NCI-H187 treated with DMSO at 0.1 percent for 48 hours (cell line): ENCODE results near the gene SETDB1.
"Not testable (repeated sequence)": the region's sequence is repeated elsewhere in the genome, so short reads cannot be mapped to it uniquely, and the experiment has no call there.

ENCODE experiments used
- DNase-seq: peaks from one replicate; lab custom pipeline; 2025; lab: John Stamatoyannopoulos, UW

The SETDB1 gene

DNA sequence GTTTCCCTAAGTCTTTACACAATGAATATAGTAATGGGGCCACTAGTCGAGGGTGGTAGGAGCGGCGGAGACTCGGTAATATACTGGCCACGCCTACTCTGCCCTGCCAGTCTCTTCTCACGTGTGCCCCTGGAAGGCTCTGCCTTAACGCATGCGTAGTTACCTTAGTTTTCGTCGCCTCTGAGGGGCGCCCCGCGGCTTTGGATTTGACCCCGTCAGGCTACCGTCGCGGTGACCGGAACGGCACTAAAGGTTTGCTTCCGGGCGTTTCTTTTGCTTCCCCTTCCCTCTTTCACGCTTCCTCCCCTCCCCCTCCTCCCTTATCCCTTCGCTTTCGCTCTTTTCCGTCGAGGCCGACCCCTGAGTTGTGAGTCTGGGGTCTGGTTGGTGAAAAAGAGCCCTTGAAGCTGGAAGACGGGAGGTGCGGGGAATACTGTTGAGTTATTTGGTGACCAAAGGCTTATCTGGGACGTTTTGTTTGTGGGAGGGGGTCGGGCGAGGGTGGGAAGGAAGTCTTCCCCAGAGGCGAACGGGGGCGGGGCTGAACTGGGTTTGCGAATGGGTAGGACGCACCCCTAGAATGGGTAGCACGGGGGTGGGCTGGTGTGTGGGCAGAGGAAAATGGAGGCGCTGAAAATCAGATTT is at the start of gene SETDB1:
Gene SETDB1 (plus strand): TSS at position 267 of the 645 bp plus-strand sequence. CDS start 1,352 bp downstream, outside the sequence.
- DNase-seq: peak; percentile 97

DNA sequence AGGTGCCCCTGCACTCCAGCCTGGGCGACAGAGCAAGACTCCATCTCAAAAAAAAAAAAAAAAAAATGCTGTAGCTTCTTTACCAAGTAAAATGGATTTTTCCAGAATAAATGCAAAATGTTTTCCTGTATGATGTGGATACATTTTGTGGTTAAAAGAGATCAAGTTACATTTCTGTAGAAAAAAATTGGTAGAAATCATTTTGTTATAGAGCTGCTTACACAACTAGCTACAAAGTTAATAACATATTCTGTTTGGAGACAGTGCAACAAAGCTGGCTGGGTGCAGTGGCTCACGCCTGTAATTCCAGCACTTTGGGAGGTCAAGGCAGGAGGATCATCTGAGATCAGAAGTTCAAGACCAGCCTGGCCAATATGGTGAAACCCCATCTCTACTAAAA is 47.2 kb upstream of the SETDB1 start:
- not testable (repeated sequence) for DNase-seq

DNA sequence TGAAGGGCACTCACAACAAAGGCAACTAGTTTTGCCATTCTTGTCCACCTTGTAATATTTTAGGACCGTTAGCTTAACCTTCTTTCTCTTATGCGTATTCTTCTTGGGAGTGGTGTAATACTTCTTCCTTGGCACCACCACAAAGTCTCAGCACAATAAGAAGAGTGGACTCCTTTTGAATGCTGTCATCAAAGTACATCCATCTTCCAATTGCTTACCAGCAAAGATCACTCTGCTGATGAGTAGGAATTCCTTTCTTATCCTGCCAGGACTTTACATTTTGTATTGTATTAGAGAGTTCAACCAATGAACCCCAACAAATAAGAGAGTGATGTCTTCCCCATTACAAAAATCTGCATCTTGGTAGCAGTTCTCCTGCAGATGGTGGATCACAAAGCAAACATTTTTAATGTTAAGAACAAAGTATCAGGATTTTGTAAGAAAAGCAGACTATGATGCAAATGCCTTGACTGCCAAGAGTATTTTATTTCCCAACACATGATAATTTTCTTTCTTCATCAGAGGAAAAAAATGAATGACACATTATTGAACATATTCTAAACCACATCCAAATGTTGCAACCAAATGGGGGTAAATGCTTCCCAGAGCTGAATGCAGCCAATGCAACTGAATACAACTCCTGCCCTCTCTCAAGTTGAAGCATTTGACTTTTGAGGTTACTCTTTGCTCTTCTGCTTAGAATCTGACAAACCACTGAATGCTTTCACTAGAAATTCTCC is 44.7 kb upstream of the SETDB1 start:
- no peak for DNase-seq

DNA sequence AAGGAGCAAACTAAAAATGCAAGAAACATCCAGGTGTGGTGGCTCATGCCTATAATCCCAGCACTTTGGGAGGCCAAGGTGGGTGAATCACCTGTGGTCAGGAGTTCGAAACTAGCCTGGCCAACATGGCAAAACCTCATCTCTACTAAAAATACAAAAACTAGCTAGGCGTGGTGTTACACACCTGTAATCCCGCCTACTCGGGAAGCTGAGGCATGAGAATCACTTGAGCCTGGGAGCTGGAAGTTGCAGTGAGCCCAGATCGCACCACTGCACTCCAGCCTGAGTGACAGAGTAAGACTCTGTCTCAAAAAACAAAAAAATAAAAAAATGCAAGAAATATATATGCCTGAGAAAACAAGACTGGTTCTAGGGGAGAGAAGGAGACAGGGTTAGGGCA is 43.0 kb upstream of the SETDB1 start:
- DNase-seq: not testable (repeated sequence)

DNA sequence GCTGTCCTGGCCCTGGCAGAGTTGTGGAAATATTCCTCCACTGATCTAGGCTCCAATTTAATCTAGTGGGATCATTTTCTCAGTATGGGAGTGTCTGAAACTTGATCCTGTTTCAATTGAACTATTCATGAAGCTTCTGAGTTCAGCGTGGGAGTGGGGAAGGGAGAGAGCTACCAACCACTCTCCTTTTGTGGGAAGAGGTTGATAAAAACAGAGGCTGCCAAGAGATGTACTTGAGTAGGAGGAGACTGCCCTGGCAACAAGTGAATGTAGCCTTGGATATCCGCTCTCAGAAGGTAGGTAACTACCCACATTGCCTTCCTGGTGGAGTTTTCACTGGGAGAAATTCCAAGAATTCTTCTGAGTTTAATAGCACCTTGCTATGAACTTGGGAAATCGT is 39.1 kb upstream of the SETDB1 start, which contains the start of gene CTXND2:
Gene CTXND2 (plus strand): TSS at position 119 of the 400 bp plus-strand sequence. CDS start 25,179 bp downstream, outside the sequence.
- DNase-seq: no peak

DNA sequence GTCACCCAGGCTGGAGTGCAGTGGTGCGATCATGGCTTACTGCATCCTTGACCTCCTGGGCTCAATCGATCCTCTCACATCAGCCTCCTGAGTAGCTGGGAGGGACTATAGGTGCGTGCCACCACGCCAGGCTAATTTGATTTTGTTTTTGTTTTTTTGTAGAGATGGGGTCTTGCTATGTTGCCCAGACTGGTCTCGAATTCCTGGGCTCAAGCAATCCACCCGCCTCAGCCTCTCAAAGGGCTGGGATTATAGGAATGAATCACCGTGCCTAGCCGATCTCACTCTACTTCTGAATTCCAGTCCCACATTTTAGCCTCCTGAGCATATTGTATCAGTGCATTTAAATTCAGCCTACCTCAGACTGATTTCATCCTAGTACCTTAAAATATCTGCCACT is 37.4 kb upstream of the SETDB1 start:
- no peak for DNase-seq

DNA sequence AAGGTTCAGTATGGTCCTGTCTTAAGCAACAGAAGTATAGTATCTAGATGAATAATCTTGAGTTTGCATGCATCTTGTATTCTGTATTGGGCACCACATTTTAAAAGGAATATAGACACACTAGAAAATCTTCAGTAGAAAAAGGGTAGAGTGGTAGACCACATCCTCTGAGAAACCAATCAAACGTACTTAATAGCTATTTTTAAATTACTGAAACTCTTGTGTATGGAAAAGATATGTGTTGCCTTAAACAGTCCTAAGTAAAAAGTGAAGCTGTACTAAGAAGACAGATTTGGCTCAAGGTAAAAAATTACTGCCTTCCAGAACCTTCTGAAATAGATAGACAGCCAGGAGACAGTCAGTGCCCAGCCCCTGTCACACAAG is 36.1 kb upstream of the SETDB1 start:
- DNase-seq: no peak

DNA sequence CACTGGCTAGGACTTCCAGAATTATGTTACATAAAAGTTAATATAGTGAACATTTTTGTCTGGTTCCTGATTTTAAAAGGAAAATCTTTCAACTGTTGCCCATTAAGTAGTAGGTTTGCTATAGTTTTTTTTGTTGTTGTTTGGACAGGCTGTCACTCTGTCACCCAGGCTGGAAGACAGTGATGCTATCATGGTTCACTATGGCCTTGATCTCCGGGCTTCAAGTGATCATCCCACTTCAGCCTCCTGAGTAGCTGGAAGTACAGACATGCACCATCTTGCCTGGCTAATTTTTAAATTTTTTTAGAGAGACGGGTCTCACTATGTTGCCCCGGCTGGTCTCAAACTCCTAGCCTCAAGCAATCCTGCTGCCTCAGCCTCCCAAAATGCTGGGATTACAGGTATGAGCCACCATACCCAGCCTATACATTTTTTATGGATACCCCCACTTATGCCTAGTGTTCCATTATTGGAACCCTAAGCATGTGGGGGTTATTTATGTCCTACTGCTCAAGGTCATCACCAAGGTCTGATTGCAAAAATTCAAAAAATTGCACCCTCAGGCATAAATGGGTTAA is 32.7 kb upstream of the SETDB1 start:
- no peak for DNase-seq

DNA sequence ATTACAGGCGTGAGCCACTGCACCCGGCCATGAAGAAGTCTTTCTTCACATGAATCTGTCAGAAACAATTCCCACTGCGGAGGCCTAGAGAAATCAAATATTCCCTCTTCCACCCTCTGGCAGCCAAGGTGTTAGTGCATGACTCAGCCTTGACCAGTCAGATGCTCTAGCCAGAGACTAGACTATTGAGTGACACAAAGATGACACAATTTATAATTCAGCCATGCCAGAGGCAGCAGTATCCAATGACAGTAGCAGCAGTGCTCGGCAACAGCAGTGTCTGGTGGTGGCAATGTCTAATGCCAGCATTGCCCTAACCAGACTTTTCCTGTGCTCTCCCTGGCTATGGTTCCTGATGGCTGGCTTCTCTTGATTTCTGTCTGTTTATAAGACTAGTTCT is 30.5 kb upstream of the SETDB1 start:
- DNase-seq: no peak

DNA sequence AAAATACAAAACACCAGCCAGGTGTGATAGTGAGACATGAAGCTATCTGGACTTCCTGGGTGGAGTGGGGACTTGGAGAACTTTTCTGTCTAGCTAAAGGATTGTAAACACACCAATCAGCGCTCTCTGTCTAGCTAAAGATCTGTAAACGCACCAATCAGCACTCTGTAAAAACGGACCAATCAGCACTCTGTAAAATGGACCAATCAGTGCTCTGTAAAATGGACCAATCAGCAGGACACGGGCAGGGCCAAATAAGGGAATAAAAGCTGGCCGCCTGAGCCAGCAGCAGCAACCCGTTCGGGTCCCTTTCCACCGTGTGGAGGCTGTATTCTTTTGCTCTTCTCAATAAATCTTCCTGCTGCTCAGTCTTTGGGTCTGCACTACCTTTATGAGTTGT is 26.4 kb upstream of the SETDB1 start:
- DNase-seq: not testable (repeated sequence)

DNA sequence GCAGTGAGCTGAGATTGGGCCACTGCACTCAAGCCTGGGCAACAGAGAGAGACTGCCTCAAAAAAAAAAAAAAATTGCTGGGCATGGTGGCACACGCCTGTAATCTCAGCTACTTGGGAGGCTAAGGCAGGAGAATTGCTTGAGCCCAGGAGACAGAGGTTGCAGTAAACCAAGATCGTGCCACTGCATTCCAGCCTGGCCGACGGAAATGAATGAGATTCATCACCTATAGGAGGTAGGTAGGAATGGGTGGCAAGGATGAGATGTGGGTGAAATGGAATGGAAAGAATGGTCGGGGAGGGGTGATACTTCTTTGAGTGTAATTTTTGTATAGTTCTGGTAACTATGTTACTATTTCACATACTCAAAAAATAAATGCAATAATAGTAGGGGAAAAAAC is 23.8 kb upstream of the SETDB1 start:
- DNase-seq: no peak

DNA sequence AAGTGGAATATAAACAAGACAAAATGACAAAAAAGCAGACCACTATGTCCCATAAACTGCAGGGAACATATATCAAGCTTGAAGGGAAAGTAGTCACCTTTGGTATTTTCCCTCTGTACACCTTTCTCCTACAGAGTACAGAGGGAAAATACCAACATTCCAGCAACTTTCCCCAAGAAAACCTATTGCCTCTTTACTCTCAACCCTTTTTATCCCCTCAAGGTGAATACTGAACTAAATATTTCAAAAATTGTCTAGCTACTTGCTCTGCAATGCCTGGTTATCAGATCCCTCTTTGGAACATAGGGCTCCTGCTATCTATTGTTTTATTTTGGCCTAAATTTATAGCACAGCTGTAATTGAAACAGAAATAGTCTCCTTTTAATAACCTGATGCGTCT is 23.4 kb upstream of the SETDB1 start:
- DNase-seq: no peak

DNA sequence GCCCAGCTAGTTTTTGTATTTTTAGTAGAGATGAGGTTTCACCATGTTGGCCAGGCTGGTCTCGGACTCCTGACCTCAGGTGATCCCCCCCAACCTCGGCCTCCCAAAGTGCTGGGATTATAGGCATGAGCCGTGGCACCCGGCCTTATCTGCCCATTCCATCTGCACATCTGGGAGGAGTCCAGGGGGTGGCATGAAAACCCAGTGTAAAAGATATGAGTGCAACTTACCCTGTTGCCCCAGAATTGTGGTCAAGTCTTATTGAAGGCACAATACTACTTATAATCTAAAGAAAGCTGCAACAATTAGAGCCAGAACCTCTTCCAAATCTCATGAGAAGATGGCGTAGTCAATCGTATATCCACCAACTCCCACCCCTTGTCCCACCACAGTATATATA is 20.9 kb upstream of the SETDB1 start:
- no peak for DNase-seq

DNA sequence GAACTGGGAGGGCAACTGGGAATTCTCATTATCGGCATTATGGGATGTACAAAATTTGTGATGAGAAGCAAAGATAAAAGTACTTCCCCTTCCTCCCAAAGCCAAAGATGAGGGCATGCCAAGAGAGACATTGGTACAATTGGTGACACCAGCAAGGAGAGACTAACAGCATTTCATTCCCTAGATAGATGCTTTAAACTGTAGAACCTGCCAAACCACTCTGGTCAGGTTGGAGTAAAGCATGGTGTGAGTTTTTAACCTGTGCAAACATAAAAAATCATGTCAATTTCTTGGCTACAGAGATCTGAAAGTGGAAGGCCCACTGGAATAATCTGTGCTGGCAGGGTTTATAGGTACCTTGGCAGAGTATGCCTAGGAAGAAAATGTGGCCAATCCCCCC is 19.8 kb upstream of the SETDB1 start:
- no peak for DNase-seq

DNA sequence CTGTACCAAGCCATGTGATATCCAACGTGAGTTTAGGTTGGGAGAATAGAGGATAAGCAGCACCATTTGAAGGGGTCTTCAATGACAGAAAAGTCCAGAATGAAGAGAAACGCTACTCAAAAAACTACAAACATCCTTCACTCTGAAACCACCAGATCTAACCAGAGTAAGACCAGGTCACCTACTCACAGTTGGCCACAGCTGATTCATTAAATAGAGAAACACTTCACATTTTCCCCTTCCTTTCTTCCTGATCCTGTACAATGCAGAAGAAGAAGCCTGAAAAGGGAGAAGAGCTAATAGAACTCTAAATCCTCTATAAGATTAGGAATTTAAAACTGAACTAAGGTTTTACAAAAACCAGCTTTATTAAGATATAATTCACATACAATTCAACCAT is 19.4 kb upstream of the SETDB1 start:
- no peak for DNase-seq

DNA sequence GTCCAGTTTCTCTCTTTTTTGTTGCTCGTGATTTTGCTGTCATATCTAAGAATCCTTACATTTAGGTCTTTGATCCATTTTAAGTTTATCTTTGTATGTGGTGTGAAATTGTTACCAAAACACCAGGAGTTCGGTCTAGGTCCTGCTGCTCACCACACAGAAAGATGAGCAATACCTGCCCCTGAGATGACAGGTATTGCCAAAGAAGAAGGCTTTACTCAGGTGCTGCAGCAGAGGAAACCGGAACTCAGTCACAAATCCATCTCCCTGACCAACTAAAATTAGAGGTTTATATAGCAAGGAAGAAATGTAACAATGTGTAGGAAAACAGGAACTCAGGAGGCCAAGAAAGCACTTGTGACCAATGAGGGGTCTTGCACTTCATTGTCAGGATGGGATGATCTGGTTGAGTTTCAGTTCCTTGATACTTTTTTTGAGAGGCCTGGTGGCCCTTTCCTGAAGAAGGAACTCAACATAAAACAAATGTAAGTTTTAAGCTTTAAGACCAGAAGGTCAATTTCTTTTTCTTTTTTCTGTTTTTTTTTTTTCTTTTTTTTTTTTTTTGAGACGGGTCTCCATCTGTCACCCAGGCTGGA is 16.5 kb upstream of the SETDB1 start:
- DNase-seq: no peak

DNA sequence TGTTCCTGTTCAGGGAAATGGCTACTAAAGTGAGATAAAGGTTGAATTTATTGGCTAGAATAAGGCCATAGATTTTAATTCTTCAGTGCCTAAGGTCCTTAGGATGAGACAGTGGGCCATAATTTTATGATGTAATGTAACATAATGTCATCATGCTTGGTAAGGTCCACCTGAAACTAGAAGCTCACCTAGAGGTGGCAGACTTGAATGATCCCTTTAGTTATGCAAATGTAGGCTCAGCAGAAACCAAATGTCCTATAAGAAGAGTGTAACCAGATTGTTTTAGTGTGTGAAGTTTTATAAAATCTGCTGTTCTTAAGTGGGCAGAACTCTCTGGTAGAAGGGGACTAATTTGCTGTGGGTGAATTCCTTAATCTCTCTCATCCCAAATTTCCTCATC is 13.5 kb upstream of the SETDB1 start:
- no peak for DNase-seq

DNA sequence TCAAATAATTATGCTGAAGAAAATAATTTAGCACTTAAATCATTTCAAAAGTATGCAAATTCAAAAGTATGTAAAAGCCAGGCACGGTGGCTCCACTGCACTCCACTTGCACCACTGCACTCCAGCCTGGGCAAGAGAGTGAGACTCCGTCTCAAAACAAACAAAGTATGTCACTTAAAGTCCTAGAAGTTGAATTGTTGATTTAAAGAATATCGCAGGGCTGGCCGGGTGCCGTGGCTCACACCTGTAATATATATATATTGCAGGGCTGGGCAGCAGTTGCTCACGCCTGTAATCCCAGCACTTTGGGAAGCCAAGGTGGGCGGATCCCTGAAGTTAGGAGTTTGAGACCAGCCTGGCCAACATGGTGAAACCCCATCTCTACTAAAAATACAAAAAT is 8.8 kb upstream of the SETDB1 start:
- DNase-seq: no peak

DNA sequence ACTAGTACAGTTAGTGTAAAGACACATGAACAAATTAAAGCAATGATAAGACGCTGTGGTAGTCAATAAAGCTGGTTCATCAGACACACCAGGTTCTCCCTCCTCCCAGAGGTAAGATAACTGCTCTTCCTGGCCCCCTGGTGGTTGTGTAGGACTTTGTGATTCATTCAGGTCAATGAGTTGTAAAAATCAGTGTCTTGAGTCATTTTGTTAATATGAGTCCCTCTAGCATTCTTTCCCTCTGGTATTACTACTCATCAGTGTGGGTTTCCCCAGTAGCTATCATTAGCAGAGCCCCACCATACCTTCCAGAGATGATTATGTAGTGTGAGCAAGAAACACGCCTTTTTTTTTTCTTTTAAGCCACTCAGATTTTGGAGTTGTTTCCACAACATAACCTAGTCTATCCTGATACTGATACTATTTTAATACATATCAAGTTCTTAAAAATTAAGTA is 3.6 kb upstream of the SETDB1 start:
- DNase-seq: peak; percentile 95

DNA sequence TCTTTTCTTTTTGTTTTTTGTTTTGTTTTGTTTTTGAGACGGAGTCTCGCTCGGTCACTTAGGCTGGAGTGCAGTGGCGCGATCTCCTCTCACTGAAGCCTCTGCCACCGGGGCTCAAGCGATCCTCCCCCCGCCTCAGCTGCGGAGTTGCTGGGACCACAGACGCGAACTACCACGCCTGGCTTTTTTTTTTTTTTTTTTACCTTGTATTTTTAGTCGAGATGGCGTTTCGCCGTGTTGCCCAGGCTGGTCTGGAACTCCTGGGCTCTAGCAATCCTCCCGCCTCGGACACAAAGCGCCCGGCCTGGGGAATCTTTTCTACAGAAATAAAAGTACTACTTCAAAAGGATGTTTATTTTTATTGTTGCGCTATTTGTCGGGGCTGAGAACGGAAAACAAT is 1.1 kb upstream of the SETDB1 start:
- no peak for DNase-seq

DNA sequence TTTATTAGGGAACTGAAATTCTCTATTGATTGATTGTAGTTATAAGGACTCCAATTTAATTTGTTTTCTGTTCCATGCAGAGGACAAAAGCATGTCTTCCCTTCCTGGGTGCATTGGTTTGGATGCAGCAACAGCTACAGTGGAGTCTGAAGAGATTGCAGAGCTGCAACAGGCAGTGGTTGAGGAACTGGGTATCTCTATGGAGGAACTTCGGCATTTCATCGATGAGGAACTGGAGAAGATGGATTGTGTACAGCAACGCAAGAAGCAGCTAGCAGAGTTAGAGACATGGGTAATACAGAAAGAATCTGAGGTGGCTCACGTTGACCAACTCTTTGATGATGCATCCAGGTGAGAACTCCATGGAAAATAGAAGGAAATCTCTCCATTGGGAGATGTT is 1.5 kb downstream of the SETDB1 start:
- DNase-seq: no peak

DNA sequence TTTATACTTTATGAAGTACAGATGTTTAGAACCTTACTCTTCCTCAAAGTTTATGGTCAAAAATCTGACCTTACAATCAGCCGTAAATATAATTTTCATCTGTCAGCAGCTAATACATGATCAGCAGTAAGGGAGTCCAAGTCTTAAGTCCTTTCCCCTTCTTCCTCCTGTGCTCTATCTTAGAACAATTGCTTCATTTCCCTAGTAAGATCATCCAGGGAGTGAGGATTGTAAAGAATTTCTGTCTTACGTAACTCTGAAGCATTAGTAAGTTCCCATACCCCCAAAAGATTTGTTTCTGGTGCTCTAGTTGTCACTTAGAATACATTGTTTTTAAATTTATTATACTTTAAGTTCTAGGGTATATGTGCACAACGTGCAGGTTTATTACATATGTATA is 2.1 kb downstream of the SETDB1 start:
- no peak for DNase-seq

DNA sequence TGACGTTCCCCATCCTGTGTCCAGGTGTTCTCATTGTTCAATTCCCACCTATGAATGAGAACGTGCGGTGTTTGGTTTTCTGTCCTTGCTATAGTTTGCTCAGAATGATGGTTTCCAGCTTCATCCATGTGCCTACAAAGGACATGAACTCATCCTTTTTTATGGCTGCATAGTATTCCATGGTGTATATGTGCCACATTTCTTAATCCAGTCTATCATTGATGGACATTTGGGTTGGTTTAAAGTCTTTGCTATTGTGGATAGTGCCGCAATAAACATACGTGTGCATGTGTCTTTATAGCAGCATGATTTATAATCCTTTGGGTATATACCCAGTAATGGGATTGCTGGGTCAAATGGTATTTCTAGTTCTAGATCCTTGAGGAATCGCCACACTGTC is 2.6 kb downstream of the SETDB1 start:
- not testable (repeated sequence) for DNase-seq
